GM12872 (cell line): Measurements from ENCODE around the gene ACOX3.

Experiments used
- CTCF ChIP-seq: IDR thresholded peaks from 3 replicates; pipeline ENCODE4 v1.5.1; 2011; ENCODE audit warnings: low read depth, mild to moderate bottlenecking, low read length, moderate library complexity; ENCODE audit not compliant: insufficient read depth

ACOX3 gene

GRCh38 chr4:8365951-8366350 lies 74.6 kb downstream of the ACOX3 start:
- TF ChIP-seq CTCF = no peak

DNA sequence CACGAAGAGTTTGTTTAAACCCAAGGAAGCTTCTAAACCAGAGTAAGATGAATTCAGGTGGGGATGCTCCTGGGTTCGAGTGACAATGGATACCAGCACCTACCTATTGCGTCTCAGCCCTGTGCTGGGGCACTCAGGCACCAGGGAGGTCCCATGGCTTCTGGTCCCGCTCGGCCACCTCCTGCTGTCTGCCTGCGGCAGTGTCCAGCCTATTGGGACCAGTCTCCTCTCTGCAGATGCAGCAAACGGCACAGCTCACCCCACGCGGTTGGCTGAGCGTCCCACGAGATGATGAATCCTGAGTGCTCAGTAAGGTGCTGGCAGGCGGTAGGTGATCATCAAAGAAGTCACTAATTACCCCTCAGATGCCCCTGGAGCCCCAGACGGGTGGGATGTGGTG lies 75.2 kb downstream of the ACOX3 start:
- no peak for TF ChIP-seq CTCF

DNA sequence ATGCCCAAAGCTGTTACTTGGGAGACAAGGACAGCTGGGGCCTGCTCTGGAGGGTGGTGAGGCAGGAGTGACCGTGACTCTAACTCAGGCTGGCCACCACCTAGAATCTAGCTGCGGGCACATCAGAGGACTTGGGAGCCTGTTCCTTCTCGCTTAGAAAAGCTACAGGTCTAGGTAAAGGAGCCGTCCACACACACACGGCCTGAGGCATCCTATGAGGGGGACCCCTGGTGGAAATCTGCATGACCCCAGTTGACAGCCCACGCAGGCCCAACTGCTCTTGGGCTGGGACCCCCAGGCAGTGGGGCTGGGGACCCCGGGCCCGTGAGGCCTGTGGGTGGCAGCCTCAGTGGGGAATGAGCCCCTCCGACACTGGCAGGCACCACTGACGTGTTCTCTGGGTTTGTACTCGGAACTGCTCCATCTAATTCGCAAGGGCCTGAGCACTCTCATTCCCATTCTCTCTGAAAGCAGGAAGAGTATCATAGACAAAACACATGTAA lies 75.6 kb downstream of the ACOX3 start:
- no peak for TF ChIP-seq CTCF

DNA sequence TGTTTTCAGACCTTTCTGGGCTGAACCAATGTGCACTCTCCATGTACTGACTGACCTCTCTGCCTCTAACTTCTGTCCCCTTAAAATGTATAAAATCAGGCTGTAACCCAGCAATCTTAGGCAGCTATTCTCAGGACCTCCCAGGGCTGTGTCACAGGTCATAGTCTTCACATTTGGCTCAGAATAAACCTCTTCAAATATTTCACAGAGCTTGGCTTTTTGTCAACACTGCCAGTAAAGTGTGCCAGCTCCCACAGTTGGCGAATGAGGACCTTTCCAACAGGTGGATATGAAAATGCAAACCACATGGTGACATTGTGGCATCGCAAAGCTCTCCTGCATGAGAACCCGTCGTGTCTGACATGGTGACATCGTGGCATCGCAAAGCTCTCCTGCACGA lies 76.4 kb downstream of the ACOX3 start:
- no peak for TF ChIP-seq CTCF

GRCh38 chr4:8362483-8362882 lies 78.0 kb downstream of the ACOX3 start:
- TF ChIP-seq CTCF = no peak

DNA sequence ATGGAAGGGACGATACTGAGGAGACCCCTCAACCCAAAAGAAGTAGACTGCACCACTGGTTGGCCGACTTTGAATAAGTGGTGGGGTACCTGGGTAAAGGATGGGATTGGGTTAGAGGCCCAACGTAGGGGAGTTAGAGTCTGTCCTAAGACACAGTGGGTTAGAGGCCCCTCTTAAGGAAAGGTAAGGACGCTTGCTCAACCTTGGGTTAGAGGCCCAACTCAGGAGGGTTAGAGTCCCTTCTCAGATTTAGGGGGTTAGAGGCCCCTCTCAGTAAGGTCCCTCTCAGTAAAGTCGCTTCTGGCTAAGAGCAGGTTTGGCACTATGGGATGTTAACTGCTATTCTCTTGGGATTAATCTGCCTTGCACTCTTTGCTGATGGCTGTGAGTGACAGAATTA lies 81.3 kb downstream of the ACOX3 start:
- no peak for TF ChIP-seq CTCF

- no peak for TF ChIP-seq CTCF
Observed at GRCh38 chr4:8356856-8357255, 83.7 kb downstream of the ACOX3 start.
